DMS79 treated with DMSO at 0.1 percent for 48 hours (cell line): Measurements from ENCODE around the gene RNASE7.
"Not testable (repeated sequence)": the region's sequence is repeated elsewhere in the genome, so short reads cannot be mapped to it uniquely, and the experiment has no call there.

Experiments used
- DNase-seq: peaks from one replicate; lab custom pipeline; 2025; lab: John Stamatoyannopoulos, UW

The RNASE7 gene

GRCh38 chr14:21023817-21024584, 18.2 kb upstream of the RNASE7 start:
- no peak for DNase-seq

- peak; percentile 60 for DNase-seq
These were observed 17.4 kb upstream of the RNASE7 start, which contains the start of gene NDRG2 for GRCh38 chr14:21024585-21025370. Gene NDRG2, minus strand, starts transcription at chr14:21025061. Its CDS starts 1,746 bp downstream, at chr14:21023315.

- DNase-seq, result no peak
These were observed 16.5 kb upstream of the RNASE7 start for GRCh38 chr14:21025371-21026273.

- no peak for DNase-seq
These were observed 15.7 kb upstream of the RNASE7 start for GRCh38 chr14:21026274-21026987.

- no peak for DNase-seq
These were observed 15.2 kb upstream of the RNASE7 start for GRCh38 chr14:21026988-21027315.

- DNase-seq, result no peak
These were observed 12.2 kb upstream of the RNASE7 start, which contains the start of gene TPPP2 for GRCh38 chr14:21029917-21030316. Gene TPPP2, plus strand, starts transcription at chr14:21030217. Its CDS starts 365 bp downstream, at chr14:21030582.

- DNase-seq, result no peak
These were observed 11.6 kb upstream of the RNASE7 start for GRCh38 chr14:21030531-21030930.

GRCh38 chr14:21032326-21033132, 9.6 kb upstream of the RNASE7 start:
- DNase-seq, result no peak

GRCh38 chr14:21033133-21033698, 8.9 kb upstream of the RNASE7 start:
- no peak for DNase-seq

GRCh38 chr14:21034707-21035106, 7.5 kb upstream of the RNASE7 start, which contains the start of gene RNASE13:
Gene RNASE13, minus strand, starts transcription at chr14:21034807. Its CDS starts 519 bp downstream, at chr14:21034288.
- DNase-seq, result no peak

GRCh38 chr14:21036751-21037150, 5.4 kb upstream of the RNASE7 start:
- no peak for DNase-seq

- no peak for DNase-seq
These were observed 5.0 kb upstream of the RNASE7 start for GRCh38 chr14:21037156-21037555.

GRCh38 chr14:21038441-21039422, 3.4 kb upstream of the RNASE7 start:
- DNase-seq, result no peak

- peak; percentile 35 for DNase-seq
These were observed 2.4 kb upstream of the RNASE7 start for GRCh38 chr14:21039585-21040369.

GRCh38 chr14:21040370-21040925, 1.7 kb upstream of the RNASE7 start:
- DNase-seq, result no peak

- DNase-seq, result not testable (repeated sequence)
These were observed 1.2 kb upstream of the RNASE7 start for GRCh38 chr14:21040941-21041340.

- peak; percentile 25 for DNase-seq
These were observed 756 bp downstream of the RNASE7 start for GRCh38 chr14:21042918-21043317.
